Measurements from ENCODE around the gene SENP2. TPM values are rescaled to one million over a fixed set of nuclear protein-coding genes. Genes with fewer than 3 reads are reported as not detected.

SENP2 gene
- polyA plus RNA-seq, 2 donors = 5.3 to 8.4 TPM

Other genes starting within 250 kb of the SENP2 start
- 10 to 100 TPM; 14.7 to 25.5 TPM for gene MAP3K13, start 223.2 kb upstream of the SENP2 start, polyA plus RNA-seq
- 10 to 100 TPM; 10.0 to 19.1 TPM for gene TMEM41A, start 87.3 kb upstream of the SENP2 start, polyA plus RNA-seq
- 10 to 100 TPM; 11.1 to 14.2 TPM for gene LIPH, start 33.7 kb upstream of the SENP2 start, polyA plus RNA-seq
- gene IGF2BP2, start 238.7 kb downstream of the SENP2 start, polyA plus RNA-seq = under 1 TPM; 0.62 to 0.86 TPM